Measurements from ENCODE around the gene MBD3L2B.
"Not testable (repeated sequence)": the region's sequence is repeated elsewhere in the genome, so short reads cannot be mapped to it uniquely, and the experiment has no call there.

DNA sequence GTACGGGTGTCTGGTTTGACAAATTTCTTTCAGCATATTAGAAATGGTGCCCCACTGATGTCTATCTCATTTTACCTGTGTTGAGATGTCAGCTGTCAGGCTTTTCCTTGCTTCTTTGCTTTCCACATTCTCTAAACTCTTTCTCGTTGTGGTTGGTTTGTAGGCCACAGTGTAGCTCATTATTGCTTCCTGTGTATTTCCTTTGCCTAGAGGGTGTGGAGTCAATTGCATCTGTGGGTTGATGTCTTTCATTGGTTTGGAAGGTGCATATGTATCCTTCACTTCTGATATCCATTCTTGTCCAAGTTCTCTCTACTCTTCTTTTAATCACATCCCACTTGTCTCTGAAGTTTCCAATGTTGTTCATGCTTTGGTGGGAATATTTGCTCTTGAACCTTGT is 20.3 kb upstream of the MBD3L2B start:
- TF ChIP-seq, protein P1, sequence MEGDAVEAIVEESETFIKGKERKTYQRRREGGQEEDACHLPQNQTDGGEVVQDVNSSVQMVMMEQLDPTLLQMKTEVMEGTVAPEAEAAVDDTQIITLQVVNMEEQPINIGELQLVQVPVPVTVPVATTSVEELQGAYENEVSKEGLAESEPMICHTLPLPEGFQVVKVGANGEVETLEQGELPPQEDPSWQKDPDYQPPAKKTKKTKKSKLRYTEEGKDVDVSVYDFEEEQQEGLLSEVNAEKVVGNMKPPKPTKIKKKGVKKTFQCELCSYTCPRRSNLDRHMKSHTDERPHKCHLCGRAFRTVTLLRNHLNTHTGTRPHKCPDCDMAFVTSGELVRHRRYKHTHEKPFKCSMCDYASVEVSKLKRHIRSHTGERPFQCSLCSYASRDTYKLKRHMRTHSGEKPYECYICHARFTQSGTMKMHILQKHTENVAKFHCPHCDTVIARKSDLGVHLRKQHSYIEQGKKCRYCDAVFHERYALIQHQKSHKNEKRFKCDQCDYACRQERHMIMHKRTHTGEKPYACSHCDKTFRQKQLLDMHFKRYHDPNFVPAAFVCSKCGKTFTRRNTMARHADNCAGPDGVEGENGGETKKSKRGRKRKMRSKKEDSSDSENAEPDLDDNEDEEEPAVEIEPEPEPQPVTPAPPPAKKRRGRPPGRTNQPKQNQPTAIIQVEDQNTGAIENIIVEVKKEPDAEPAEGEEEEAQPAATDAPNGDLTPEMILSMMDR (IDR thresholded peaks at IDR 0.05), result not testable (repeated sequence)
- not testable (repeated sequence) for TF ChIP-seq POLR2A (IDR thresholded peaks at IDR 0.05)

Data from sigmoid colon (tissue), 3 donors.